Kidney (tissue), 14 donors: ENCODE measurements around the gene SWI5. TPM values are rescaled to one million over a fixed set of nuclear protein-coding genes. Genes with fewer than 3 reads are reported as not detected.

ENCODE experiments used
- DNase-seq, 5 donors: peaks; one replicate each; pipeline ENCODE4 v3.0.0-alpha.2; 2013 to 2020
- FAIRE-seq: peaks from 2 replicates; lab custom pipeline; 2012; peaks lifted over from hg19 to GRCh38; lab: Jason Lieb, UNC
- H3K27ac ChIP-seq, 2 donors: one replicate each; pipeline ENCODE4 v1.7.0; 2013; ENCODE audit warnings: low read depth in 2 of 2, low read length in 2 of 2, inconsistent platforms in 1 of 2
- H3K27me3 ChIP-seq: one replicate; pipeline ENCODE4 v1.7.1; 2013; ENCODE audit warnings: low read length, inconsistent platforms; ENCODE audit not compliant: control insufficient read depth, insufficient read depth
- H3K36me3 ChIP-seq, 3 donors: one replicate each; pipeline versions ENCODE4 v1.7.0 to v1.7.1; 2013; ENCODE audit warnings: low read length in 3 of 3, control low read depth in 1 of 3, inconsistent platforms in 1 of 3; ENCODE audit not compliant: insufficient read depth in 3 of 3, control insufficient read depth in 2 of 3
- H3K4me1 ChIP-seq, 3 donors: one replicate each; pipeline versions ENCODE4 v1.7.0 to v1.7.1; 2013; ENCODE audit warnings: low read length in 3 of 3, inconsistent platforms in 1 of 3, low read depth in 1 of 3; ENCODE audit not compliant: control insufficient read depth in 2 of 3, insufficient read depth in 2 of 3
- H3K4me3 ChIP-seq, 3 donors: one replicate each; pipeline versions ENCODE4 v1.7.0 to v1.8.1; 2013; ENCODE audit warnings: low read length in 3 of 3, control low read depth in 1 of 3, inconsistent platforms in 1 of 3
- H3K9ac ChIP-seq, 3 donors: one replicate each; pipeline versions ENCODE4 v1.7.0 to v1.7.1; 2013; ENCODE audit warnings: low read length in 3 of 3, control low read depth in 1 of 3, inconsistent platforms in 1 of 3
- H3K9me3 ChIP-seq, 3 donors: one replicate each; pipeline versions ENCODE4 v1.7.0 to v1.7.1; 2013; ENCODE audit warnings: low read length in 3 of 3, control low read depth in 1 of 3, inconsistent platforms in 1 of 3; ENCODE audit not compliant: control insufficient read depth in 2 of 3, insufficient read depth in 1 of 3
- CTCF ChIP-seq: IDR thresholded peaks from 3 replicates; pipeline ENCODE4 v1.5.1; 2012; ENCODE audit warnings: mild to moderate bottlenecking, moderate library complexity, borderline replicate concordance; ENCODE audit not compliant: insufficient read depth; ENCODE audit errors: extremely low read depth
- intact Hi-C: fragments of 100-400 bp; cut with DNase I; formaldehyde crosslinking; loops from one replicate; pipeline ENCODE4 v1.11.1; 2022
- polyA plus RNA-seq: library from polyadenylated mRNA; stranded (reverse); fragments of 350-450 nt; fragmentation: Illumina TruSeq; extraction: RNeasy Lipid Tissue Mini Kit (QIAGEN cat#74804); gene quantifications from one replicate; pipeline ENCODE4 v1.2.3, GENCODE V29; 2014; ENCODE audit warnings: low read depth, low replicate concordance; ENCODE audit not compliant: insufficient read depth
- total RNA-seq: library from RNA; stranded (reverse); fragmentation: NEBNext Ultra II Directional; extraction: Animal tissue kit (Norgen Biotek cat#: 25700); gene quantifications from one replicate; pipeline ENCODE4 v1.2.1, GENCODE V29; 2021
- donor health status: control.
- donor health status: control.
- donor health status: control.
- donor health status: control.
- donor health status: control.
- donor health status: DM: yes; HTN: yes; CAD: no.
- donor health status: Normal renal cell carcinoma (clear cell type).

The SWI5 gene
- total and polyA plus RNA-seq, 2 donors from 2014 or later, result 20.3 to 67.8 TPM

DNA sequence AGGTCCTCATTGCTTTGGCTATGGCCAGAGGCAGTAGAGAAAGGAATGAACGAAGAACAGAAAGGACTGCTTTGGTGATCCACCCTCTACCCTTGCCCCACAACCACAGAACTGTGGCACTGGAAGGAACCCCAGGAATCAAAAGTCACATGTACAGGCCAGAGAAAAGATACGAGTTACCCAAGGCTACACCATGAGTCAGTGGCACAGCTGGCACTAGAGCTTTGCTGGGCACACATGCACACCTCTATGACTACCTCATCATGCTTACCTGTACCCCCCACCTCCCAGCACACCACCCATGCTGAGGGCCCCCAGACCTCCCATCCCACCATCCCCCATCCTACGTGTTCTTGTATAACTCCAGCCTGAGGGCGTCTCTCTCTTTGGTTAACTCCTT lies 13.4 kb upstream of the SWI5 start:
- Histone ChIP-seq H3K27me3 (no peaks in the 10 kb centered on the region), H3K9ac (no peak overlapping the region), H3K9me3 (no peaks in the 10 kb centered on the region), H3K27ac (no peak overlapping the region), H3K4me1 (no peaks in the 10 kb centered on the region), H3K4me3 (no peak overlapping the region), H3K36me3 (peaks cover 5 to 48% (median 43%) of the 10 kb centered on the region in 3 donors)
- TF ChIP-seq CTCF, result no peak
- DNase-seq (no peak), FAIRE-seq (no peak)
- intact Hi-C loops, result no loop called here

GRCh38 chr9:128265348-128265847 lies 10.7 kb upstream of the SWI5 start:
- Histone ChIP-seq H3K36me3 (peaks cover 5 to 32% (median 29%) of the 10 kb centered on the region in 3 donors), H3K27me3 (no peaks in the 10 kb centered on the region), H3K4me1 (no peaks in the 10 kb centered on the region), H3K9me3 (no peaks in the 10 kb centered on the region), H3K4me3 (no peak overlapping the region), H3K9ac (no peak overlapping the region), H3K27ac (no peak overlapping the region)
- FAIRE-seq, result no peak
- no peak for DNase-seq
- intact Hi-C loops, result no loop called here
- no peak for TF ChIP-seq CTCF

DNA sequence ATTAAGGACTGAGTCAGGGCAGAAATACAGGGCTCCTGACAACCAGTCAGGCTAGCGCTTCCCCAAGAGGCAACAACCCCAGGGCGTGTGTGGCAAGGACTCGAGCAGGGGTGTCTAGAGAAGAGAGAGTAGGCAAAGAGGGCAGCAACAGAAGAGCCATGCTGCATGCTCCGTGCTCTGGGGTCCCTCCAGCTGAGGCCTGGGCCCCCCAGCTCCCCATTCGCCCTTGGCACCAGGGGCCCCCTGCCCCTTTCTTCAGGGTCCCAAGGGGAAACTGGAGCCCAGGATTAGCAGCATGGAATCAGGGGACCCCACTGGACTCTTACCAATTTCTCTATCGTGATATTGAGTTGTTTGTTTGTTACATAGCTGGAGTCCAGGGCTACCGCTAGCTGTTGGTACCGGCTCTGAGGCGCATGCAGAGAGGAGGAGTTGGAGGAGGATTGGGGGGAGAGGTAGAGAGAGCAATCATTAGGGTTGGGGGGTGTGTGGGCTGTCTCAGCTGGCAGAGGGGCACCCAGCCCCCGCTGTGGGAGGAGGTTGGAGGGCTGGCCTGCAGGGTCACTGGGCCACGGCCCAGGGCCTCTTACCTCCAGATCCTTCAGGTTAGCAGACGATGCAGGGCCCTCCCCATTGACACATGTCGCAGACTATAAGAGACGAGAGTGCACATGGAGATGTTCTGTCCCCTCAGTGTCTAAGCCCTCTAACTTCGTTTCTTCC lies 9.0 kb upstream of the SWI5 start:
- Histone ChIP-seq H3K27ac (no peak overlapping the region), H3K9me3 (no peaks in the 10 kb centered on the region), H3K9ac (no peak overlapping the region), H3K4me3 (no peak overlapping the region), H3K27me3 (no peaks in the 10 kb centered on the region), H3K4me1 (no peaks in the 10 kb centered on the region), H3K36me3 (peaks cover 0 to 32% (median 20%) of the 10 kb centered on the region in 3 donors)
- FAIRE-seq (no peak), DNase-seq (no peak)
- no peak for TF ChIP-seq CTCF
- intact Hi-C loops, result no loop called here

DNA sequence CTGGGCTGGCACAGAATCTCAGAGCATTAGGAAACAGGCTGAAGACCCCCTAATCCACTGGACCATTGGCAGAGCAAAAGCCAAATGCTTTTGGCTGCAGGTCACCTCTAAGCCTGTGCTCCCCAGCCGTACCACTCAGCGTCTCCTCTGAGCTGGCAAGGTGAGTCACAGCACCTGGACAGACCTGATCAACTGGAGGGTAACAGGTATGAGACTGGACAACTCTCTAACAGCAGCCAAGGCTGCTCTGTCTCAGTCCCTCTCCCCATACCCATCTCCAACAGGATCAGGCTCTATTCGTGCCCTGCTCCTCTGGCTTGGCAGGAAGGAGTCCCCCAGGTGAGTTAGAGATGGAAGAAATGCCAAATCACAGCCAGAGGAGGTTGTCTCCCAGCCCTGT lies 5.0 kb upstream of the SWI5 start:
- FAIRE-seq (no peak), DNase-seq (no peak)
- Histone ChIP-seq H3K9ac (no peak overlapping the region), H3K27ac (no peak overlapping the region), H3K9me3 (no peaks in the 10 kb centered on the region), H3K27me3 (no peaks in the 10 kb centered on the region), H3K36me3 (peaks cover 2 to 25% (median 14%) of the 10 kb centered on the region in 3 donors), H3K4me3 (no peak overlapping the region), H3K4me1 (peaks cover 0 to 8% (median 0%) of the 10 kb centered on the region in 3 donors)
- TF ChIP-seq CTCF, result no peak
- intact Hi-C loops, result no loop called here
